ENCODE results near the gene LRMDA. TPM values are rescaled to one million over a fixed set of nuclear protein-coding genes. Genes with fewer than 3 reads are reported as not detected.

Gene LRMDA
- total RNA-seq, 1 donor from 2014 or later, result 0.19 TPM

- no peak for TF ChIP-seq CTCF (IDR thresholded peaks at IDR 0.05)
- Mint-ChIP-seq H3K27ac (ENCODE audit: unreplicated experiment) (no peak overlapping the region), H3K36me3 (ENCODE audit: unreplicated experiment) (no peaks in the 10 kb centered on the region), H3K4me1 (ENCODE audit: unreplicated experiment) (peaks cover 8% of the 10 kb centered on the region), H3K27me3 (ENCODE audit: unreplicated experiment) (no peaks in the 10 kb centered on the region), H3K9me3 (ENCODE audit: unreplicated experiment) (peaks cover 5% of the 10 kb centered on the region), H3K4me3 (ENCODE audit: unreplicated experiment) (no peak overlapping the region)
- DNase-seq (ENCODE audit: extremely low spot score, unreplicated experiment), result no peak
Observed at GRCh38 chr10:76350583-76350982, 919.2 kb downstream of the LRMDA start.

GRCh38 chr10:76352300-76352699, 920.9 kb downstream of the LRMDA start:
- Mint-ChIP-seq H3K4me3 (ENCODE audit: unreplicated experiment) (no peak overlapping the region), H3K4me1 (ENCODE audit: unreplicated experiment) (peaks cover 22% of the 10 kb centered on the region), H3K27me3 (ENCODE audit: unreplicated experiment) (no peaks in the 10 kb centered on the region), H3K27ac (ENCODE audit: unreplicated experiment) (peak overlapping the region; percentile 81), H3K9me3 (ENCODE audit: unreplicated experiment) (peaks cover 5% of the 10 kb centered on the region), H3K36me3 (ENCODE audit: unreplicated experiment) (no peaks in the 10 kb centered on the region)
- no peak for DNase-seq (ENCODE audit: extremely low spot score, unreplicated experiment)
- no peak for TF ChIP-seq CTCF (IDR thresholded peaks at IDR 0.05)

- H3K36me3 Mint-ChIP-seq (ENCODE audit: unreplicated experiment), result no peaks in the 10 kb centered on the region
- H3K27me3 Mint-ChIP-seq (ENCODE audit: unreplicated experiment), result no peaks in the 10 kb centered on the region
- TF ChIP-seq CTCF (IDR thresholded peaks at IDR 0.05), result no peak
- DNase-seq (ENCODE audit: extremely low spot score, unreplicated experiment), result no peak
- no peak overlapping the region for H3K4me3 Mint-ChIP-seq (ENCODE audit: unreplicated experiment)
- H3K27ac Mint-ChIP-seq (ENCODE audit: unreplicated experiment), result peak overlapping the region; percentile 81
- peaks cover 27% of the 10 kb centered on the region for H3K4me1 Mint-ChIP-seq (ENCODE audit: unreplicated experiment)
- H3K9me3 Mint-ChIP-seq (ENCODE audit: unreplicated experiment), result peaks cover 5% of the 10 kb centered on the region
Observed at GRCh38 chr10:76353237-76353851, 921.9 kb downstream of the LRMDA start.

- no peak overlapping the region for H3K4me3 Mint-ChIP-seq (ENCODE audit: unreplicated experiment)
- no peak overlapping the region for H3K27ac Mint-ChIP-seq (ENCODE audit: unreplicated experiment)
- peaks cover 27% of the 10 kb centered on the region for H3K4me1 Mint-ChIP-seq (ENCODE audit: unreplicated experiment)
- H3K27me3 Mint-ChIP-seq (ENCODE audit: unreplicated experiment), result no peaks in the 10 kb centered on the region
- DNase-seq (ENCODE audit: extremely low spot score, unreplicated experiment), result no peak
- H3K36me3 Mint-ChIP-seq (ENCODE audit: unreplicated experiment), result no peaks in the 10 kb centered on the region
- H3K9me3 Mint-ChIP-seq (ENCODE audit: unreplicated experiment), result peaks cover 5% of the 10 kb centered on the region
- TF ChIP-seq CTCF (IDR thresholded peaks at IDR 0.05), result no peak
Observed at GRCh38 chr10:76354212-76354738, 922.9 kb downstream of the LRMDA start.

GRCh38 chr10:76354921-76355320, 923.5 kb downstream of the LRMDA start:
- Mint-ChIP-seq H3K27ac (ENCODE audit: unreplicated experiment) (no peak overlapping the region), H3K36me3 (ENCODE audit: unreplicated experiment) (no peaks in the 10 kb centered on the region), H3K9me3 (ENCODE audit: unreplicated experiment) (peaks cover under 1% of the 10 kb centered on the region), H3K27me3 (ENCODE audit: unreplicated experiment) (no peaks in the 10 kb centered on the region), H3K4me1 (ENCODE audit: unreplicated experiment) (peaks cover 27% of the 10 kb centered on the region), H3K4me3 (ENCODE audit: unreplicated experiment) (no peak overlapping the region)
- no peak for DNase-seq (ENCODE audit: extremely low spot score, unreplicated experiment)
- no peak for TF ChIP-seq CTCF (IDR thresholded peaks at IDR 0.05)
